Measurements from ENCODE around the gene HDAC4. TPM values are rescaled to one million over a fixed set of nuclear protein-coding genes. Genes with fewer than 3 reads are reported as not detected.

HDAC4 gene
- total and polyA plus RNA-seq, 7 donors, result 7.9 to 329 (median 129) TPM

DNA sequence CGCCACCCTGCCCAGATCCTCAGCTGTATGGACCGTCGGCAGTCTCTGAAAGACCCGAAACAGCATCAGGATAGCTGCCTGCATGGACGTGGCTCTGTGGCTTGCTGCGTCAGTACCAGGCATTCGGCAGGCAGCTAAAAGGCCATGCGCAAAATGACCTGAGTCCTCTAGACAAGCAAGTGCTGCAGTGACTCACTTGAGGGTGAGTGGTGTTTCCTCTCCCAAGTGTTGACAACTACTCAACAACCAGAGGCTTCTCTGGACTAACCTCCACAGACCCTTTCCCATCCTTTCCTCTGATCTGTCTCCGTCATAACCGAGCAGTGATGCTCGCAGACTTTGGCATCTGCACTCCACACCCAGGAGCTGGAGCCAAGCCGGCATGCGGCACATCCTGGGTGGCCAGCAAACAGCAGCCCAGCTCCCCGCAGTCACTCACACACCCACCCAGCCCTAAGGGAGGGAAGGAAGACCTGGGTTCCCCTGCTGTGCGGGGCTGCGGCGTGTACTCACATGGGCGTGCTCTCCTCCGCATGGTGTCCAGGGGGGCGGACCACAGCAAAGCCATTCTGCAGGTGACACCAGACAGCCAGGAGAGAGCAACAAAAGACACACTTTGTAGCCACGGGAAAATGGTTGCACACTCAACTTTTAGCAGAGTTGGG is 313.6 kb downstream of the HDAC4 start:
- H3K36me3 ChIP-seq (ENCODE audit: insufficient read depth in 1 of 2, low read depth in 1 of 2), result peaks cover 0 to 85% of the 10 kb centered on the region in 2 donors

DNA sequence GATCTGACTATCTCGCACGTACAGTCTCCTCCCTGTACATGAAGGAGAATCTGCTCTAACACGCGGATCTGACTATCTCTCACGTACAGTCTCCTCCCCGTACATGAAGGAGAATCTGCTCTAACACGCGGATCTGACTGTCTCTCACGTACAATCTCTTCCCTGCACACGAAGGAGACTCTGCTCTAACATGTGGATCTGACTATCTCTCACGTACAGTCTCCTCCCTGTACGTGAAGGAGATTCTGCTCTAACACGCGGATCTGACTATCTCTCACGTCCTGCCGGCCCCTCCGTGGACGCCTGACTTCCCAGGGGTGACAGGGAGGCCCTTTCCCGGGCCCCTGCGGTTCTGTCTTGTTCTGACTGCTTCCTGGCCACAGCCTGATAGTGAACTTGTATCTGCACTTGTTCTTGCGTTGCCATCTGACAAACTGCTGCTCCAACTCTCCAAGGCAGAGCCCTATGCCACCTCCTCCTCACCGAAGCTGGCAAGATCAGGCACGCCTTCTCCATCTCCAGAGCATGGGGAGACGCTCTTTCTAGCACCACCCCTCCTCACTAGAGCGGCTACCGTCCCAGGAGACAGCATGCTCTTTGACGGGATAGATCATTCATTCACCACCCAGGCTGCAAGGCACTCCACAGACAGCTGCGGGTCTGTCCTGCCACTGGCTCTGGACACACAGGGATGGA is 314.3 kb downstream of the HDAC4 start:
- TF ChIP-seq, protein P1, sequence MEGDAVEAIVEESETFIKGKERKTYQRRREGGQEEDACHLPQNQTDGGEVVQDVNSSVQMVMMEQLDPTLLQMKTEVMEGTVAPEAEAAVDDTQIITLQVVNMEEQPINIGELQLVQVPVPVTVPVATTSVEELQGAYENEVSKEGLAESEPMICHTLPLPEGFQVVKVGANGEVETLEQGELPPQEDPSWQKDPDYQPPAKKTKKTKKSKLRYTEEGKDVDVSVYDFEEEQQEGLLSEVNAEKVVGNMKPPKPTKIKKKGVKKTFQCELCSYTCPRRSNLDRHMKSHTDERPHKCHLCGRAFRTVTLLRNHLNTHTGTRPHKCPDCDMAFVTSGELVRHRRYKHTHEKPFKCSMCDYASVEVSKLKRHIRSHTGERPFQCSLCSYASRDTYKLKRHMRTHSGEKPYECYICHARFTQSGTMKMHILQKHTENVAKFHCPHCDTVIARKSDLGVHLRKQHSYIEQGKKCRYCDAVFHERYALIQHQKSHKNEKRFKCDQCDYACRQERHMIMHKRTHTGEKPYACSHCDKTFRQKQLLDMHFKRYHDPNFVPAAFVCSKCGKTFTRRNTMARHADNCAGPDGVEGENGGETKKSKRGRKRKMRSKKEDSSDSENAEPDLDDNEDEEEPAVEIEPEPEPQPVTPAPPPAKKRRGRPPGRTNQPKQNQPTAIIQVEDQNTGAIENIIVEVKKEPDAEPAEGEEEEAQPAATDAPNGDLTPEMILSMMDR (IDR thresholded peaks at IDR 0.05), result no peak
- intact Hi-C loops (cut with DNase I), result no loop called here
- Histone ChIP-seq H3K27me3 (ENCODE audit: insufficient read depth in 3 of 3, low read length in 2 of 3) (no peaks in the 10 kb centered on the region), H3K4me3 (no peak overlapping the region), H3K9me3 (no peaks in the 10 kb centered on the region), H3K4me1 (no peaks in the 10 kb centered on the region), H3K27ac (no peak overlapping the region), H3K36me3 (ENCODE audit: insufficient read depth in 1 of 2, low read depth in 1 of 2) (peaks cover 0 to 88% of the 10 kb centered on the region in 2 donors)
- ATAC-seq (no peak), DNase-seq (no peak)
- WGBS, 3 donors, result 88 to 95% (median 88%) methylated on average over 28 of the region's 28 CpGs

More for the DNA sequence above, 313.6 kb downstream of the HDAC4 start:
- intact Hi-C loops (cut with DNase I), result no loop called here
- H3K27ac ChIP-seq, result no peak overlapping the region
- H3K4me1 ChIP-seq, result no peaks in the 10 kb centered on the region
- no peaks in the 10 kb centered on the region for H3K9me3 ChIP-seq
- H3K27me3 ChIP-seq (ENCODE audit: insufficient read depth in 3 of 3, low read length in 2 of 3), result no peaks in the 10 kb centered on the region
- ATAC-seq (no peak), DNase-seq (no peak)
- 89 to 93% (median 92%) methylated on average over 21 of the region's 21 CpGs for WGBS, 3 donors
- TF ChIP-seq, protein P1 (IDR thresholded peaks at IDR 0.05), result no peak
- no peak overlapping the region for H3K4me3 ChIP-seq

DNA sequence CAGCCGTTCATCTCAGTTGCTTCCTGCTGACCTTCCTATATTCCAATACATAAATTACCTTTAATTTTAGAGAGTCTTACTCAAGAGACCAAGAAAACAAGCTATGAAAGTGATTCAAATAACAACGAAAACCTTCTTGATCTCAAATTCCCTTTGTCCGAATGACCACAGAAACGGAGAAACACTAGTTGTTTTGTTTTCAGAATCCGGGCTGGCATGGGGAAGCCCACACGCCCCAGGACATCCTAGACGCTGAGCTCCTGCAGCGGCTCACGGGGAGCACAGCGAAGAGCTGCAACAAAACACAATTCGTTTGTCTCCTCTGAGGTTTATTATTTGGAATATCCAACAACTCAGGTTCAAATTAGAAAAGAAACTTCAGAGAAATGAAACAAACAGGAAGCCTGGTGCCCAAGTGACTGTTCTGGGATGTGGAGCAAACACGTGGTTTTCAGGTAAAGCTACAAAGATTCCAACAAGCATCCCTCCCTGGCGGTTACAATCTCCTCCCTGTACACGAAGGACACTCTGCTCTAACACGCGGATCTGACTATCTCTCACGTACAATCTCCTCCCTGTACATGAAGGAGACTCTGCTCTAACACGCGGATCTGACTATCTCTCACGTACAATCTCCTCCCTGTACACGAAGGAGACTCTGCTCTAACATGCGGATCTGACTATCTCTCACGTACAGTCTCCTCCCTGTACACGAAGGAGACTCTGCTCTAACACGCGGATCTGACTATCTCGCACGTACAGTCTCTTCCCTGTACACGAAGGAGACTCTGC is 315.4 kb downstream of the HDAC4 start:
- intact Hi-C loops (cut with DNase I), result no loop called here
- 86 to 91% (median 86%) methylated on average over 29 of the region's 29 CpGs for WGBS, 3 donors
- ATAC-seq (no peak), DNase-seq (no peak)
- H3K4me3 ChIP-seq, result no peak overlapping the region
- TF ChIP-seq, protein P1 (IDR thresholded peaks at IDR 0.05), result no peak
- H3K27me3 ChIP-seq (ENCODE audit: insufficient read depth in 3 of 3, low read length in 2 of 3), result no peaks in the 10 kb centered on the region
- H3K9me3 ChIP-seq, result no peaks in the 10 kb centered on the region
- no peaks in the 10 kb centered on the region for H3K4me1 ChIP-seq
- no peak overlapping the region for H3K27ac ChIP-seq
- peaks cover 0 to 88% of the 10 kb centered on the region in 2 donors for H3K36me3 ChIP-seq (ENCODE audit: insufficient read depth in 1 of 2, low read depth in 1 of 2)

- intact Hi-C loops (cut with DNase I), result no loop called here
- TF ChIP-seq, protein P1 (IDR thresholded peaks at IDR 0.05), result no peak
- 91 to 92% (median 92%) methylated on average over 24 of the region's 24 CpGs for WGBS, 3 donors
- Histone ChIP-seq H3K4me3 (no peak overlapping the region), H3K9me3 (no peaks in the 10 kb centered on the region), H3K27ac (no peak overlapping the region), H3K27me3 (ENCODE audit: insufficient read depth in 3 of 3, low read length in 2 of 3) (no peaks in the 10 kb centered on the region), H3K36me3 (ENCODE audit: insufficient read depth in 1 of 2, low read depth in 1 of 2) (peaks cover 0 to 88% of the 10 kb centered on the region in 2 donors), H3K4me1 (no peaks in the 10 kb centered on the region)
- no peak for ATAC-seq
- no peak for DNase-seq
Measured at GRCh38 chr2:239084007-239084406, 316.8 kb downstream of the HDAC4 start.

Data from psoas muscle (tissue), 8 donors.